SW 1271 (cell line): Measurements from ENCODE around the gene GPR173.

Experiments
- DNase-seq, 2 experiments: peaks; one replicate each; lab custom pipeline; 2025; lab: John Stamatoyannopoulos, UW

The GPR173 gene

GRCh38 chrX:53071604-53072417, 23.2 kb downstream of the GPR173 start:
- DNase-seq = peak in 1 of 2 experiments; percentile 15

GRCh38 chrX:53072418-53073114, 24.0 kb downstream of the GPR173 start:
- DNase-seq = no peak

GRCh38 chrX:53073115-53073586, 24.6 kb downstream of the GPR173 start:
- no peak for DNase-seq

GRCh38 chrX:53075011-53075410, 26.4 kb downstream of the GPR173 start:
- no peak for DNase-seq

- DNase-seq = no peak
Observed at GRCh38 chrX:53076671-53077070, 28.1 kb downstream of the GPR173 start.

GRCh38 chrX:53077207-53078197, 28.9 kb downstream of the GPR173 start:
- no peak for DNase-seq

- DNase-seq = no peak
Observed at GRCh38 chrX:53078943-53079342, 30.4 kb downstream of the GPR173 start.

GRCh38 chrX:53080628-53081580, 32.3 kb downstream of the GPR173 start:
- no peak for DNase-seq

GRCh38 chrX:53081925-53082772, 33.6 kb downstream of the GPR173 start, which contains the start of gene TSPYL2:
Gene TSPYL2 (plus strand): TSS chrX:53082367. CDS start chrX:53082499, 132 bp downstream.
- peak; percentile 33 to 75 for DNase-seq

- no peak for DNase-seq
Observed at GRCh38 chrX:53082773-53083616, 34.4 kb downstream of the GPR173 start.

- DNase-seq = no peak
Observed at GRCh38 chrX:53084043-53084570, 35.5 kb downstream of the GPR173 start.

- no peak for DNase-seq
Observed at GRCh38 chrX:53084863-53085262, 36.3 kb downstream of the GPR173 start.

GRCh38 chrX:53085661-53086229, 37.2 kb downstream of the GPR173 start:
- DNase-seq = no peak

GRCh38 chrX:53086464-53086863, 37.9 kb downstream of the GPR173 start:
- no peak for DNase-seq

- DNase-seq = no peak
Observed at GRCh38 chrX:53087388-53087831, 38.8 kb downstream of the GPR173 start.

- peak in 1 of 2 experiments; percentile 2 for DNase-seq
Observed at GRCh38 chrX:53088136-53088974, 39.8 kb downstream of the GPR173 start.

GRCh38 chrX:53089224-53089842, 40.7 kb downstream of the GPR173 start:
- peak in 1 of 2 experiments; percentile 48 for DNase-seq
